Keratinocyte (primary cell): ENCODE results near the gene MANBA. TPM values are rescaled to one million over a fixed set of nuclear protein-coding genes. Genes with fewer than 3 reads are reported as not detected.

Experiments
- DNase-seq: peaks from one replicate; pipeline ENCODE4 v3.0.0-alpha.2; 2011; ENCODE audit warnings: low read depth, missing footprints, low spot score
- FAIRE-seq: peaks from 2 replicates; lab custom pipeline; 2011; peaks lifted over from hg19 to GRCh38; lab: Jason Lieb, UNC
- H2AFZ ChIP-seq: 2 replicates; pipeline ENCODE4 v1.6.0; 2012; ENCODE audit warnings: low read length, control low read depth, inconsistent platforms; ENCODE audit not compliant: control insufficient read depth
- H3K27ac ChIP-seq: 2 replicates; pipeline ENCODE4 v1.5.1; 2011; ENCODE audit warnings: low read length; ENCODE audit not compliant: control insufficient read depth, insufficient read depth
- H3K27me3 ChIP-seq: 3 replicates; pipeline ENCODE4 v1.6.0; 2011; ENCODE audit warnings: low read length; ENCODE audit not compliant: control insufficient read depth, insufficient read depth; ENCODE audit errors: extremely low read depth
- H3K36me3 ChIP-seq, 2 experiments: 2 replicates in 1 of 2; 3 replicates in 1 of 2; pipeline ENCODE4 v1.5.1; 2011; ENCODE audit warnings: low read length in 2 of 2, mild to moderate bottlenecking in 1 of 2; ENCODE audit not compliant: control insufficient read depth in 2 of 2, insufficient read depth in 2 of 2; ENCODE audit errors: extremely low read depth in 1 of 2
- H3K4me1 ChIP-seq: 3 replicates; pipeline ENCODE4 v1.5.1; 2011; ENCODE audit warnings: low read length; ENCODE audit not compliant: control insufficient read depth, insufficient read depth; ENCODE audit errors: extremely low read depth
- H3K4me2 ChIP-seq: 3 replicates; pipeline ENCODE4 v1.6.0; 2011; ENCODE audit warnings: low read depth, low read length; ENCODE audit not compliant: control insufficient read depth, insufficient read depth; ENCODE audit errors: extremely low read depth
- H3K4me3 ChIP-seq, 3 experiments: fragments of 200-600 bp in 1 of 3; sonication (generic) in 1 of 3; 2 replicates in 2 of 3; 3 replicates in 1 of 3; pipeline ENCODE4 v1.5.1; 2011 to 2016; ENCODE audit warnings: low read length in 3 of 3, mild to moderate bottlenecking in 3 of 3, control low read depth in 2 of 3, inconsistent platforms in 1 of 3, low read depth in 1 of 3, mixed read lengths in 1 of 3, mixed run types in 1 of 3, moderate library complexity in 1 of 3; ENCODE audit not compliant: control insufficient read depth in 2 of 3, insufficient read depth in 2 of 3; ENCODE audit errors: extremely low read depth in 1 of 3
- H3K79me2 ChIP-seq: 2 replicates; pipeline ENCODE4 v1.6.0; 2012; ENCODE audit warnings: low read length; ENCODE audit not compliant: control insufficient read depth, insufficient read depth
- H3K9ac ChIP-seq: 3 replicates; pipeline ENCODE4 v1.6.0; 2011; ENCODE audit warnings: low read length; ENCODE audit not compliant: control insufficient read depth, insufficient read depth; ENCODE audit errors: extremely low read depth
- H3K9me1 ChIP-seq: 3 replicates; pipeline ENCODE4 v1.6.0; 2011; ENCODE audit warnings: low read length; ENCODE audit not compliant: control insufficient read depth, insufficient read depth; ENCODE audit errors: extremely low read depth
- H3K9me3 ChIP-seq: 2 replicates; pipeline ENCODE4 v1.5.1; 2012; ENCODE audit warnings: low read depth, low read length; ENCODE audit not compliant: control insufficient read depth
- H4K20me1 ChIP-seq: 3 replicates; pipeline ENCODE4 v1.6.0; 2011; ENCODE audit warnings: low read length; ENCODE audit not compliant: control insufficient read depth, insufficient read depth; ENCODE audit errors: extremely low read depth
- CTCF ChIP-seq, 3 experiments: IDR thresholded peaks in 1 of 3; conservative IDR thresholded peaks in 1 of 3; optimal IDR thresholded peaks in 1 of 3; 2 replicates in 2 of 3; 3 replicates in 1 of 3; pipeline versions ENCODE3 to v1.5.1; 2011; ENCODE audit warnings: low read length in 3 of 3, mild to moderate bottlenecking in 3 of 3, moderate library complexity in 2 of 3, control low read depth in 1 of 3, inconsistent platforms in 1 of 3; ENCODE audit not compliant: insufficient read depth in 2 of 3; ENCODE audit errors: extremely low read depth in 1 of 3
- EZH2 ChIP-seq: IDR thresholded peaks from one replicate; pipeline ENCODE4 v1.6.1; 2012; ENCODE audit warnings: inconsistent platforms, mild to moderate bottlenecking, low read length, moderate library complexity
- dilution Hi-C: fragments of 300-500 bp; cut with MboI; formaldehyde crosslinking; loops from one replicate; pipeline ENCODE4 v1.7.0; 2020; ENCODE audit warnings: low sequenced_read_pairs; ENCODE audit not compliant: extremely low pct_ligation_motif_present
- polyA plus RNA-seq, 5 experiments: library from polyadenylated mRNA; depleted of rRNA in 3 of 5; stranded (reverse) in 3 of 5; stranded (forward) in 1 of 5; unstranded in 1 of 5; fragments of >200 nt; gene quantifications; 1 replicate in 1 of 5; 2 replicates in 3 of 5; 3 replicates in 1 of 5; pipeline versions ENCODE4 v1.2.1 to v1.2.3, GENCODE V29; 2011 to 2012; ENCODE audit warnings: missing spikeins in 2 of 5, low read depth in 1 of 5, low replicate concordance in 1 of 5

Gene MANBA
- polyA plus RNA-seq, 1 donor (not counting 4 experiments of a cell fraction or from before 2014, with no cell fraction given): 9.3 TPM

GRCh38 chr4:102642631-102643298, 118.0 kb downstream of the MANBA start:
- TF ChIP-seq CTCF (optimal IDR thresholded peaks at IDR 0.05 in 1 of 3, IDR thresholded peaks at IDR 0.05 in 1 of 3, conservative IDR thresholded peaks at IDR 0.05 in 1 of 3; ENCODE audit: extremely low read depth in 1 of 3, insufficient read depth in 2 of 3, low read length in 3 of 3): no peak
- no peak for TF ChIP-seq EZH2

DNA sequence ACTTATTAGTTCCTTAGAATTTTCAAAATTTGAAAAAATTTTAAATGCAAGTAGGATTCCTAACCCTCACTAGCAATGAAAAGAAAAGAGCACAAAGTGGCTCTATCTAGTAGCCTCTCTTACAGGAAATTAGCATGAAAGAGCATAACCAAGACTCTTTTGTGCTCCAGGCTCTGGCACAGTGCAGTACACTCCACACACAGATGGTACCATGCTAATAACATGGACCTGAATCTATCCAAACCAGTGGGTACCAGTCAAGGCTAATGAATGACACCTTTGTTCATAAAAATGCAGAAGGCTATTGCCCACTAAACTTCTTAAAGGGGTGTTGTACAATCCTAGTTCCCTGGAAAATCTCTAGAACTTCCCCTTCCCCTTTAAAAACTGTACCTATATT, 119.0 kb downstream of the MANBA start:
- DNase-seq (no peak), FAIRE-seq (no peak)
- Histone ChIP-seq H3K9ac (no peak overlapping the region), H2AFZ (no peak overlapping the region), H3K9me3 (no peaks in the 10 kb centered on the region), H3K27ac (no peak overlapping the region), H3K4me3 (no peak overlapping the region), H3K79me2 (no peaks in the 10 kb centered on the region), H3K36me3 (peaks cover 0 to 1% of the 10 kb centered on the region in 2 experiments), H3K9me1 (no peaks in the 10 kb centered on the region), H3K27me3 (no peaks in the 10 kb centered on the region), H4K20me1 (no peaks in the 10 kb centered on the region), H3K4me2 (no peak overlapping the region), H3K4me1 (no peaks in the 10 kb centered on the region)
- dilution Hi-C loops: no loop called here
- TF ChIP-seq EZH2: no peak
- no peak for TF ChIP-seq CTCF (optimal IDR thresholded peaks at IDR 0.05 in 1 of 3, IDR thresholded peaks at IDR 0.05 in 1 of 3, conservative IDR thresholded peaks at IDR 0.05 in 1 of 3; ENCODE audit: extremely low read depth in 1 of 3, insufficient read depth in 2 of 3, low read length in 3 of 3)

More at GRCh38 chr4:102642631-102643298, 118.0 kb downstream of the MANBA start:
- no peak for FAIRE-seq
- H3K9me3 ChIP-seq: no peaks in the 10 kb centered on the region
- no peak overlapping the region for H3K4me3 ChIP-seq
- no peaks in the 10 kb centered on the region for H3K79me2 ChIP-seq
- no peak overlapping the region for H3K9ac ChIP-seq
- no peaks in the 10 kb centered on the region for H4K20me1 ChIP-seq
- H3K27ac ChIP-seq: no peak overlapping the region
- no peaks in the 10 kb centered on the region for H3K9me1 ChIP-seq
- dilution Hi-C loops: no loop called here
- no peak for DNase-seq
- no peaks in the 10 kb centered on the region for H3K27me3 ChIP-seq
- no peak overlapping the region for H3K4me2 ChIP-seq
- H3K36me3 ChIP-seq: peaks cover 0 to 1% of the 10 kb centered on the region in 2 experiments
- no peak overlapping the region for H2AFZ ChIP-seq
- H3K4me1 ChIP-seq: no peaks in the 10 kb centered on the region
